IMR-90 (cell line): ENCODE measurements around the gene C1QL1. TPM values are rescaled to one million over a fixed set of nuclear protein-coding genes. Genes with fewer than 3 reads are reported as not detected.
A peak's percentile ranks its signal among the peaks of the same experiment; 100 is the strongest.

Experiments used
- ATAC-seq: fragments of 200-7000 bp; cut with Tn5 transposase; 2 replicates; pipeline ENCODE4 v1.9.1; 2020; ENCODE audit warnings: low read depth, mild to moderate bottlenecking, moderate library complexity
- BruUV-seq: library from RNA; stranded (reverse); fragments of 400-500 nt; replicated peaks from 2 replicates; lab custom pipeline; 2021; lab: Mats Ljungman, UMichigan
- CTCF ChIA-PET: fragments of 300-600 bp; formaldehyde crosslinking; extraction: SDS; loops from one replicate; lab custom pipeline; 2021; ENCODE audit warnings: antibody characterized with exemption; lab: Yijun Ruan, JAX
- POLR2A ChIA-PET: fragments of 300-600 bp; sonication (Branson Sonifier 250); formaldehyde crosslinking; loops from one replicate; lab custom pipeline; 2022; ENCODE audit warnings: antibody characterized with exemption; ENCODE audit not compliant: unreplicated experiment; lab: Charles Lee
- DNase-seq: peaks from one replicate; pipeline ENCODE4 v3.0.0; 2013
- H2AFZ ChIP-seq: replicated peaks from 2 replicates; pipeline ENCODE3; 2013; ENCODE audit warnings: low read length, mild to moderate bottlenecking; ENCODE audit not compliant: poor library complexity
- H2AK5ac ChIP-seq: 2 replicates; pipeline ENCODE4 v1.6.1; 2013; ENCODE audit warnings: low read depth, low read length, inconsistent platforms
- H2AK9ac ChIP-seq: replicated peaks from 2 replicates; pipeline ENCODE3; 2013; ENCODE audit warnings: mild to moderate bottlenecking, low read depth, low read length, moderate library complexity; ENCODE audit not compliant: poor library complexity
- H2BK120ac ChIP-seq: 2 replicates; pipeline ENCODE4 v1.6.1; 2013; ENCODE audit warnings: low read depth, low read length, inconsistent platforms
- H2BK15ac ChIP-seq: 3 replicates; pipeline ENCODE4 v1.6.1; 2013; ENCODE audit warnings: low read depth, low read length, inconsistent platforms
- H2BK20ac ChIP-seq: 2 replicates; pipeline ENCODE4 v1.6.1; 2013; ENCODE audit warnings: low read depth, mild to moderate bottlenecking, inconsistent platforms, low read length, moderate library complexity
- H2BK5ac ChIP-seq: 2 replicates; pipeline ENCODE4 v1.6.1; 2013; ENCODE audit warnings: mild to moderate bottlenecking, low read depth, low read length, inconsistent platforms; ENCODE audit not compliant: poor library complexity, severe bottlenecking
- H3K14ac ChIP-seq: replicated peaks from 2 replicates; pipeline ENCODE4 v1.6.1; 2013; ENCODE audit warnings: low read depth, low read length, inconsistent platforms
- H3K18ac ChIP-seq: 2 replicates; pipeline ENCODE4 v1.6.1; 2013; ENCODE audit warnings: low read depth, low read length, control low read depth
- H3K23ac ChIP-seq: 2 replicates; pipeline ENCODE4 v1.6.1; 2013; ENCODE audit warnings: low read depth, low read length, inconsistent platforms
- H3K27ac ChIP-seq: 2 replicates; pipeline ENCODE4 v1.5.1; 2013; ENCODE audit warnings: mild to moderate bottlenecking, control low read depth, low read length; ENCODE audit not compliant: insufficient read depth
- H3K27me3 ChIP-seq: 2 replicates; pipeline ENCODE4 v1.6.1; 2013; ENCODE audit warnings: low read length; ENCODE audit not compliant: control insufficient read depth, insufficient read depth
- H3K36me3 ChIP-seq: 2 replicates; pipeline ENCODE4 v1.6.1; 2013; ENCODE audit warnings: low read length, mixed read lengths; ENCODE audit not compliant: control insufficient read depth, insufficient read depth
- H3K4ac ChIP-seq: 2 replicates; pipeline ENCODE4 v1.6.1; 2013; ENCODE audit warnings: low read depth, low read length, inconsistent platforms
- H3K4me1 ChIP-seq: 2 replicates; pipeline ENCODE4 v1.6.1; 2013; ENCODE audit warnings: low read length, mixed read lengths; ENCODE audit not compliant: control insufficient read depth, insufficient read depth
- H3K4me2 ChIP-seq: 2 replicates; pipeline ENCODE4 v1.6.1; 2013; ENCODE audit warnings: low read depth, mild to moderate bottlenecking, control low read depth, low read length, moderate library complexity
- H3K4me3 ChIP-seq: 2 replicates; pipeline ENCODE4 v1.5.1; 2013; ENCODE audit warnings: low read depth, mild to moderate bottlenecking, control low read depth, low read length, moderate library complexity; ENCODE audit not compliant: insufficient read depth
- H3K56ac ChIP-seq: 2 replicates; pipeline ENCODE4 v1.6.1; 2013; ENCODE audit warnings: low read length, inconsistent platforms; ENCODE audit not compliant: insufficient read depth; ENCODE audit errors: extremely low read depth
- H3K79me1 ChIP-seq, 2 experiments: 2 replicates each; pipeline ENCODE4 v1.6.1; 2013; ENCODE audit warnings: low read length in 2 of 2, inconsistent platforms in 1 of 2, low read depth in 1 of 2
- H3K9ac ChIP-seq: 2 replicates; pipeline ENCODE4 v1.6.1; 2013; ENCODE audit warnings: low read depth, low read length, control low read depth
- H3K9me1 ChIP-seq: 2 replicates; pipeline ENCODE4 v1.6.1; 2013; ENCODE audit warnings: low read length, inconsistent platforms; ENCODE audit not compliant: insufficient read depth
- H3K9me3 ChIP-seq: 2 replicates; pipeline ENCODE4 v1.6.1; 2013; ENCODE audit warnings: low read length; ENCODE audit not compliant: control insufficient read depth, insufficient read depth
- H4K20me1 ChIP-seq: 2 replicates; pipeline ENCODE4 v1.6.1; 2013; ENCODE audit warnings: low read length, inconsistent platforms; ENCODE audit not compliant: insufficient read depth
- H4K5ac ChIP-seq: 2 replicates; pipeline ENCODE4 v1.6.1; 2013; ENCODE audit warnings: mild to moderate bottlenecking, low read depth, low read length, control low read depth
- H4K8ac ChIP-seq, 2 experiments: 2 replicates each; pipeline ENCODE4 v1.6.1; 2013; ENCODE audit warnings: low read depth in 2 of 2, low read length in 2 of 2, control low read depth in 1 of 2, inconsistent platforms in 1 of 2
- H4K91ac ChIP-seq: 2 replicates; pipeline ENCODE4 v1.6.1; 2013; ENCODE audit warnings: low read depth, low read length, inconsistent platforms; ENCODE audit not compliant: insufficient read depth
- BHLHE40 ChIP-seq: fragments of 150-350 bp; IDR thresholded peaks from 2 replicates; pipeline ENCODE4 v1.6.1; 2016; ENCODE audit warnings: mild to moderate bottlenecking, low read depth, low read length
- CEBPB ChIP-seq: IDR thresholded peaks from 2 replicates; pipeline ENCODE4 v1.6.1; 2012; ENCODE audit warnings: low read depth, low read length, improper control_type of control experiment
- CHD1 ChIP-seq: IDR thresholded peaks from 2 replicates; pipeline ENCODE4 v1.6.1; 2012; ENCODE audit warnings: low read depth, low read length, improper control_type of control experiment
- CTCF ChIP-seq: conservative IDR thresholded peaks from 2 replicates; pipeline ENCODE4 v1.5.1; 2012; ENCODE audit warnings: mild to moderate bottlenecking, low read depth, low read length, improper control_type of control experiment
- ELK1 ChIP-seq: fragments of 150-350 bp; IDR thresholded peaks from 2 replicates; pipeline ENCODE4 v1.6.1; 2016; ENCODE audit warnings: low read depth, mild to moderate bottlenecking, low read length, moderate library complexity, borderline replicate concordance
- FOS ChIP-seq: fragments of 150-350 bp; IDR thresholded peaks from 2 replicates; pipeline ENCODE4 v1.6.1; 2016; ENCODE audit warnings: low read depth, low read length
- MAFK ChIP-seq: IDR thresholded peaks from 2 replicates; pipeline ENCODE4 v1.6.1; 2012; ENCODE audit warnings: low read depth, low read length, improper control_type of control experiment
- MAZ ChIP-seq: IDR thresholded peaks from 2 replicates; pipeline ENCODE4 v1.6.1; 2012; ENCODE audit warnings: low read depth, mild to moderate bottlenecking, low read length, improper control_type of control experiment, moderate library complexity, borderline replicate concordance
- MXI1 ChIP-seq: IDR thresholded peaks from 2 replicates; pipeline ENCODE4 v1.6.1; 2012; ENCODE audit warnings: low read depth, mild to moderate bottlenecking, low read length, moderate library complexity, borderline replicate concordance
- NFE2L2 ChIP-seq: fragments of 150-350 bp; IDR thresholded peaks from 2 replicates; pipeline ENCODE4 v1.6.1; 2016; ENCODE audit warnings: low read depth, mild to moderate bottlenecking, low read length
- POLR2A ChIP-seq: IDR thresholded peaks from 2 replicates; pipeline ENCODE4 v1.6.1; 2012; ENCODE audit warnings: mild to moderate bottlenecking, low read depth, low read length
- RAD21 ChIP-seq: IDR thresholded peaks from 2 replicates; pipeline ENCODE4 v1.6.1; 2012; ENCODE audit warnings: low read length, improper control_type of control experiment
- RCOR1 ChIP-seq: IDR thresholded peaks from 2 replicates; pipeline ENCODE4 v1.6.1; 2012; ENCODE audit warnings: mild to moderate bottlenecking, low read length, improper control_type of control experiment; ENCODE audit not compliant: insufficient replicate concordance
- RFX5 ChIP-seq: IDR thresholded peaks from 2 replicates; pipeline ENCODE4 v1.8.0; 2012; ENCODE audit warnings: low read depth, mild to moderate bottlenecking, low read length, moderate library complexity
- SMC3 ChIP-seq: fragments of 150-350 bp; IDR thresholded peaks from 2 replicates; pipeline ENCODE4 v1.6.1; 2016; ENCODE audit warnings: low read depth, mild to moderate bottlenecking, antibody characterized with exemption, low read length, moderate library complexity
- USF2 ChIP-seq: fragments of 150-350 bp; IDR thresholded peaks from 2 replicates; pipeline ENCODE4 v1.6.1; 2017; ENCODE audit warnings: mild to moderate bottlenecking, antibody characterized with exemption, low read length, low read depth
- WGBS, 2 experiments: methylation state at CpG; one replicate each; pipeline versions ENCODE4 v1.1.5 to v1.1.7; 2013; ENCODE audit warnings: missing lambda C conversion rate in 2 of 2; ENCODE audit not compliant: insufficient read length in 1 of 2; ENCODE audit errors: extremely low coverage in 2 of 2; 5-methylcytosine and 5-hydroxymethylcytosine counted together
- dilution Hi-C: fragments of 300-500 bp; cut with HindIII; formaldehyde crosslinking; loops from one replicate; pipeline ENCODE4 v1.14.3; 2018; ENCODE audit warnings: low sequenced_read_pairs; ENCODE audit not compliant: unreplicated experiment
- in situ Hi-C: fragments of 300-500 bp; cut with MboI; formaldehyde crosslinking; loops from 3 replicates; pipeline ENCODE4 v1.14.3; 2019; ENCODE audit warnings: low sequenced_read_pairs, inconsistent platforms, mixed read lengths
- intact Hi-C: fragments of 100-400 bp; cut with micrococcal nuclease; formaldehyde crosslinking; loops from 2 replicates; pipeline ENCODE4 v1.10.0; 2022
- polyA plus RNA-seq, 3 experiments: library from polyadenylated mRNA; depleted of rRNA; stranded (reverse); fragments of >200 nt; gene quantifications; 2 replicates each; pipeline ENCODE4 v1.2.3, GENCODE V29; 2012; ENCODE audit warnings: low replicate concordance in 1 of 3
- total RNA-seq: library from RNA; depleted of rRNA; stranded (reverse); fragments of >200 nt; gene quantifications from 2 replicates; pipeline ENCODE4 v1.2.3, GENCODE V29; 2012

Gene C1QL1
- total and polyA plus RNA-seq, 2 of the 4 experiments (the other 2 are of a cell fraction) = 0.18 to 0.84 TPM

GRCh38 chr17:44926821-44927525 lies 41.1 kb downstream of the C1QL1 start:
- H2BK120ac ChIP-seq = no peak overlapping the region
- H3K14ac ChIP-seq = no peak overlapping the region
- H2BK20ac ChIP-seq = no peak overlapping the region
- H4K5ac ChIP-seq = no peak overlapping the region
- H3K9ac ChIP-seq = no peak overlapping the region
- no peak overlapping the region for H2AK5ac ChIP-seq
- DNase-seq (no peak), ATAC-seq (no peak)
- H2AK9ac ChIP-seq = peak overlapping the region; percentile 25
- no peak overlapping the region for H3K56ac ChIP-seq
- no peak overlapping the region for H2BK15ac ChIP-seq
- H3K79me1 ChIP-seq = peaks cover 3% of the 10 kb centered on the region in 2 experiments; a peak in 2 of 4 replicates
- no peaks in the 10 kb centered on the region for H3K4me1 ChIP-seq
- in situ Hi-C loops = no loop called here
- no peak overlapping the region for H3K4ac ChIP-seq
- H4K20me1 ChIP-seq = no peaks in the 10 kb centered on the region
- 98% methylated on average over 6 of the region's 15 CpGs; no CpG with 5 or more reads in 1 of the 2 experiments for WGBS, 2 experiments
- H3K27ac ChIP-seq = no peak overlapping the region
- H3K4me2 ChIP-seq = no peak overlapping the region
- POLR2A ChIA-PET = no interaction called here
- H4K8ac ChIP-seq = no peak overlapping the region
- intact Hi-C loops = no loop called here
- H3K23ac ChIP-seq = no peak overlapping the region
- CTCF ChIA-PET = no interaction called here
- BruUV-seq = no TSS peak
- H2BK5ac ChIP-seq = no peak overlapping the region
- TF ChIP-seq RAD21 = no peak
- TF ChIP-seq SMC3 = no peak
- no peak for TF ChIP-seq ELK1
- TF ChIP-seq MXI1 = no peak
- TF ChIP-seq NFE2L2 = no peak
- no peak for TF ChIP-seq MAFK
- no peak for TF ChIP-seq RFX5
- no peak for TF ChIP-seq CTCF
- TF ChIP-seq RCOR1 = no peak
- TF ChIP-seq CEBPB = no peak
- no peak for TF ChIP-seq MAZ
- no peak for TF ChIP-seq CHD1
- TF ChIP-seq USF2 = no peak
- TF ChIP-seq FOS = no peak
- no peak for TF ChIP-seq POLR2A
- TF ChIP-seq BHLHE40 = no peak
- no peak overlapping the region for H2AFZ ChIP-seq
- no peaks in the 10 kb centered on the region for H3K9me1 ChIP-seq
- no peak overlapping the region for H4K91ac ChIP-seq
- dilution Hi-C loops = no loop called here
- H3K18ac ChIP-seq = no peak overlapping the region
- H3K27me3 ChIP-seq = no peaks in the 10 kb centered on the region
- H3K9me3 ChIP-seq = no peaks in the 10 kb centered on the region
- no peak overlapping the region for H3K4me3 ChIP-seq
- H3K36me3 ChIP-seq = peaks cover 12% of the 10 kb centered on the region
